Measurements from ENCODE around the gene ARMC9.

ARMC9 gene

DNA sequence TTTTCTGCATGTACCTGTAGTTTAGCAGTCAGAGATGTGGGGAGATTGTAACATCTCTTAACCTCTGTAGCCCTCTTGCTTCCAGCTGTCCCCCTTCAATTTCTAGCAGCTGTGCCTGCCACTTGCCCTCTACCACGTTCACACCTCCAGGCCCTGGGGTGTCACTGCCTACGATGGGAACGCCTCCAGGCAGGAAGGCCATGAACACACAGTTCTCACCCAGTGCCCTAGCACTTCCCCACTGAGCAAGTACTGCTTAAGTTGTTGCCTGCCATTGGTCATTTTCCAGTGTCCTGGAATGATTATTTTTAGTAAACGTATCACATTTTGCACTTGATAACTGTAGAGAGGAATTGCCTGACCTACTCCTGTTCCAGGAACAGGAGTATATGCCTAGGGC lies 120.0 kb downstream of the ARMC9 start:
- DNase-seq: no peak

GRCh38 chr2:231318954-231319353 lies 120.5 kb downstream of the ARMC9 start:
- no peak for DNase-seq

DNA sequence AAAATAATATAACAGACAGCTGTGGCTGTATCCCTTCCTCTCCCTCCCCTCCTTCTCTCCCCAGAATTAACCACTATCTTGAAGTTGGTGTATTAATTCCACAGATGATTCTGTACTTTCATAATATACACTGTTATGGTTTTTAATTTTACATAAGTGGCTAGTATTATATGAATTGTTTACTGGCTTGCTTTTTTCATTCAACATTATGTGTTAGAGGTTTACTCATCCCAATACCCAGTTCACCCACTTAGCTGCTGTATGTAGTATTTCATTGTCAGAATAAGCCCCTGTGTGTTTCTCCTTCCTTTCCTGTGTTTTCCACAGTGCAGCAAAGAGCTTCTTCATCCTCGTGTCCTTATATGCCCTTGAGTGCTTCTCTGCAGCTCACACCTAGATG lies 121.4 kb downstream of the ARMC9 start:
- no peak for DNase-seq

GRCh38 chr2:231321021-231321420 lies 122.6 kb downstream of the ARMC9 start:
- no peak for DNase-seq

DNA sequence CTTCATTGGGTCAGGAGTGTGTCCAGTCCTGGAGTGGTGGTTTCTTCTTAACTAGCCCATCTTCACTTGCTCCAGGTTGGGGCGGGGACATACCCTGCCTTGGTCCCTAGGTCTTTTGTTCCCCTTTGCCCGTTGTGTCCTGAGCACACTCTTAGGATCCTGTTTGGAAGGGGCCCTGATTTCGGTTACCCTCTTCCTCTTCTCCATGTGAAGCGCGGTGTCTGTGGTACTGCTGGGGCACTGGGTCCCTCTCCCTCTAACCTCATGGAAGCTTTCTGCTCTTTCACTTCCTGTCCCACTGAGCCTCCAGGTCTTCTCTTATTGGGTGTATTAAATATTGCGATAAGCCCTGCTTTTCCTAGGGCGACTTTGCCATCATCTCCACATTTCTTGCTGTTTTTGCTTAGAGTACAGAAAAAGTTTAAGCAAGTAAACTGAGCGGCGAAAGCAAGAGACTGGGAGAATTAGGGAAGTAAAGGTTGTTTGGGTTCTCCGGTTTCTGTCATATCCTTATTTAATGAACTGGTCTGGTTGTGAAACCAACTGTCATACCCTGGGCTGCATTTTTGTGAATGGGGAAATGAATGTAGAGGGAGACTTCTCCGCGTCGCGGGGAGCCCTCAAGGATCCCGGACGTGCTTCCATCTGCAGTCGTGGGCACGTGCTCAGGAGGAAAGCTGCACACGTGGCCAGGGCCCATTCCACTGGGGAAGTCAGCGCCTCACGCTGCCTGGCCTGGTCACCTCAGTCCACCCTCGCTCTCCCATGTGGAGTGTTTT lies 123.3 kb downstream of the ARMC9 start:
- DNase-seq: no peak

- DNase-seq: no peak
Measured at GRCh38 chr2:231323316-231323715, 124.9 kb downstream of the ARMC9 start.

- DNase-seq: no peak
Measured at GRCh38 chr2:231325826-231326225, 127.4 kb downstream of the ARMC9 start.

GRCh38 chr2:231326404-231326803 lies 128.0 kb downstream of the ARMC9 start:
- no peak for DNase-seq

GRCh38 chr2:231330311-231330710 lies 131.9 kb downstream of the ARMC9 start:
- no peak for DNase-seq

GRCh38 chr2:231331533-231331932 lies 133.1 kb downstream of the ARMC9 start:
- no peak for DNase-seq

- DNase-seq: no peak
Measured at GRCh38 chr2:231332388-231332787, 134.0 kb downstream of the ARMC9 start.

DNA sequence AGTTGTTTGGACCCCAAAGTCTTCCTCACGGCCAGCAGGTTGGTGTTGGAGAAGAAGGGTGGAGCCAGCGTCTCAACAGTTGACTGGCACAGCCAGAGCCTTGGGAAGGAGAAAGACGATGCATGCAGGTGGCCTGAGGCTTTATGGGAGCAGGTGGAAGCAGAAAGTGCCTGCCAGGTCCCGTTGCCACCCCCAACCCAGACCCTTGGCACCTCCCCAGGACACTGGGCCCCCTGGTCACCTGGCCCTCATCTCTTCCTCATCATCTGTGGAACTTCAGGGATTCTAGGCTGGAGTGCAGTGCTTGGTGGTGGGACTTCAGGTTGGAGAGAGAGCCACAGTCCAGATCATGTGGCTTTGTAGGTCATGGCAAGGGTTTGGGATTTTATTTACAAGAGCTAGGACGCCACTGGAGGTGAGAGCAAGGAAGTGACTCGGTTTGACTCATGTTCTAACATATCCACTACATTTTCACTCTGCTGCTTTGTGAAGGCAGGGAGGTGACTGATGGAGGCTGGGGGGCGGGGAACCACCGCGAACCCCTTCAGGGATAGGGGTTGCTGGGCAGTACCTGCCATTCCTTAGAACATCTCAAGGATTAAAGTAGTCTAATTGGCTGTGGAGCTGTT lies 134.6 kb downstream of the ARMC9 start:
- DNase-seq: no peak

DNA sequence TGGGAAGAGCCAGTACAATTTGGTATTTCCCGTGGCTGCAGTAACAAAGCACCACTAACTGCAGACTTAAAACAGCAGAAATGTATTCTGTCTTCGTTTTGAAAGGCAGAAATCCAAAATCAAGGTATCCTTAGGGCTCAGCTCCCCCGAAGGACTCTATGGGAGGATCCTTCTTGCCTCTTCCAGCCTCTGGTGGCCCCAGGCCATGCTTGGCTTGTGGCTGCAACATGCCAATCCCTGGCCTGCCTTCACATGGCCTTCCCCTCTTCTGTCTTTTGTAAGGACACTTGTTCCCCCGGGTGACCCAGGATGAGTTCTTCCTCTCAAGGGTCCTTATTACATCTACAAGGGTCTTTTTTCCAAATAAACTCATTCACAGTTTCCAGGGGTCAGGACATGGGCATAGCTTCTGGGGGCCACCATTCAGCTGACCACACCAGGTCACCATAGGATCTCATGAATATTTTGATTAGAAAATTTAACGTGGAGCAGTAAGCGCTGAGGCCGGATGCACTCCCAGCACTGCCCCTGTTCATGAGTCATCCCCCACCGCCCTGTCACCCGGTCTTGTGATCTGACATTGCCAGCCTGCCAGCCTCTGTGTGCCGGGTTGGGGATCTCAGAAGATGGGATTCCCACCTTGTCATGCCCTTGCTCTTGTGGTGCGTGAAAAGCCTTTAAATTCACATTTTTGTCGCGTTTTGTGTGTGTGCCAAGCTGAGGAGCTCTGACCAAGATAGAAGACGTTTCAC lies 135.9 kb downstream of the ARMC9 start:
- no peak for DNase-seq

DNA sequence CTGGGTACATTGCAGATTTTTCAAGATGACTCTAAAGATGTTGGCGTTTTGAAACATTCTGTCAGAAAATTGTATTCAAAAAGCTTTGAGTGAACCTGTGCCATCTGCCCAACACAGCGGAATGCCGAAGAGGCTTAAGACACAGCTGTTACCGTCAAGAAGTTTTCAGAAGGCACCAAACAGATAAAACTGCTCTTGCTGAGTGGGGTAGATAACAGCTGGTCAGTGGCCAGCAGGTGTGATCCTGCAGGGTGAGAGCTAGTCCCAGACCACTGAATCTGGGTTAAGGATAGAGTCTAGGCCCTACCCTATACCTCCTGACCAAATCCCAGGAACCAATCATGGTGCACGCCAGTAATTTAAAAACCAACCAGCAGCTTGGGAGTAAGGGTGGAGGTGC lies 136.6 kb downstream of the ARMC9 start:
- DNase-seq: no peak

DNA sequence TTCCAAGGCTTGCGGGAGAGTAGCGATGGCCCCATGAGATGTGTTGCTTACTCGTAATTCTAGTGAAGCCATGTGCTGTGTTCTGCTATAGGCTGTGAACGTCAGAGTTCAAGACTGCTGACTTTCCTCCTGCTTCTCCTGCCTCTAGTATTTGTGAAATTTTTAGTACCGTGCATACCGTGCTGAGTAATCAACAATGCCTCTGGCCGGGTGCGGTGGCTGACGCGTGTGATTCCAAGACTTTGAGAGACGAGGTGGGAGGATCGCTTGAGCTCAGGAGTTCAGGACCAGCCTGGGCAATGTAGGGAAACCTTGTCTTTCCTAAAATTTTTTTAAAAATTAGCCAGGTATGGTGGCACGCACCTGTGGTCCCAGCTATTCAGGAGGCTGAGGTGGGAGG lies 137.2 kb downstream of the ARMC9 start:
- DNase-seq: no peak

- DNase-seq: no peak
Measured at GRCh38 chr2:231336236-231336635, 137.8 kb downstream of the ARMC9 start.

DNA sequence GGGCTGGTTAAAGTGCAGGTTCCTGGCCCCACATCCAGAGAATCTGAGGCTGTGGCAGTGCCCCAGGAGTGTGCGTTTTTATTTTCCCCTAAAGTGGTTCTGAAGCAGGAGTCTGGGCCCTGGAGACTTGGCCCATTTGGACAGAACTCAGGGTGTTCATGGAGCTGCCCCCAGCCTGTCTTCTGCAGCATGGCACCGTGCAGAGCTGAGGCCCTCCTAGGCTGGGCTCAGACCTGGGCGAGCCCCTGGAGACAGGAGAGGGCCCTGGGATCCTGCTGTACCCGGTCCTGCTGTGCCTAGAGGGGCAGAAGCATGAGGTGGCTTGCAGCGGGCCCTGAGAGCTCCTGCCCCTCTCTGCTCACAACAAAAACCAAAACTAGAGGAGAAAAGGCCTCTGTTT lies 138.3 kb downstream of the ARMC9 start:
- DNase-seq: no peak

- no peak for DNase-seq
Measured at GRCh38 chr2:231337807-231338759, 139.7 kb downstream of the ARMC9 start.

- no peak for DNase-seq
Measured at GRCh38 chr2:231339316-231339715, 140.9 kb downstream of the ARMC9 start.

DNA sequence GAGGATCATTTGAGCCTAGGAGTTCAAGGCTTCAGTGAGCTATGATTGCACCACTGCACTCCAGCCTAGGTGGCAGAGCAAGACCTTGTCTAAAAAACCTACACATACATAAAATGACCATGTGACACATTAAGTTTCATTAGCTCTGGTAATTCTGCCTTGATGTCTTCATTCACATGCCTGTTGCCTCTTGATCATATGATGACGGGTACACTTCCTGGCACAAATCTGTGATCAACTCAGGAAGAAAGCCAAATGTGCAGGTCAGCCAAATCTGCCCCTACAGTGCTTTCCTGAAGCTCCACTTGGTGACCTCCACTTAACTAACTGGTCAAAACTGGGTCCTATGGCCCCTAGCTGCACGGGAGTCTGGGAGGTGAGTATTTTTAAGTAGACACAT lies 142.7 kb downstream of the ARMC9 start:
- DNase-seq: no peak

DNA sequence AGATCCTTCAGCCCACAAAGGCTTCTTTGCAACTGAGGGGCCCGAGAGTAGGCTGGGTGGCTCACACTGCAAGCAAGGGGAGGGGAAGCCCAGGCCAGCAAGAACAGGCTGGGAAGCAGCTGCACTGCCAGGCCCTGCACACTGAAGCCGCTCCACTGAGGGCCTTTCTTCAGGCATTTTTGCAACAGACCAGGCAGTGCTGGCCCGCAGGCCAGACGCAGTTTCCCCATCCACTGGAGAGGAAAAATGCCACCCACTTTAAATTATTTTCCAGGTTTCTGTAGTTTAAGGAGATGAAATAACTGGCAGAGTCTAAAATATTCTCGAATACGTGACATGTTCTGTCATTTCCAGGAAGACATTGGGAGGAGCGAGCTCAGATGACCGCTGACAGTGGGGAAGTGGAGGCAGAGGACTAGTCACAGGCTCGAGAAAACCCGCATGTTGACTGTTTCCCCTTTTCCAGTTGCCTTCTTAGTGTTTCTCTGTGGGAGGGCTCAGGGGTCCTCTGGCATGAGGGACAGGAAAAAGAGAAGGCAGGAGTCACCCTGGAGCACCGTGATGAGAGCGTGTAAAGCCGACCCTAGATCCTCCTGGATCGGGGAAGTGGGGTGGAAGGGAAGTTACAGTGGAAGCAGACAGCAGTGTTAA lies 143.8 kb downstream of the ARMC9 start:
- no peak for DNase-seq

DNA sequence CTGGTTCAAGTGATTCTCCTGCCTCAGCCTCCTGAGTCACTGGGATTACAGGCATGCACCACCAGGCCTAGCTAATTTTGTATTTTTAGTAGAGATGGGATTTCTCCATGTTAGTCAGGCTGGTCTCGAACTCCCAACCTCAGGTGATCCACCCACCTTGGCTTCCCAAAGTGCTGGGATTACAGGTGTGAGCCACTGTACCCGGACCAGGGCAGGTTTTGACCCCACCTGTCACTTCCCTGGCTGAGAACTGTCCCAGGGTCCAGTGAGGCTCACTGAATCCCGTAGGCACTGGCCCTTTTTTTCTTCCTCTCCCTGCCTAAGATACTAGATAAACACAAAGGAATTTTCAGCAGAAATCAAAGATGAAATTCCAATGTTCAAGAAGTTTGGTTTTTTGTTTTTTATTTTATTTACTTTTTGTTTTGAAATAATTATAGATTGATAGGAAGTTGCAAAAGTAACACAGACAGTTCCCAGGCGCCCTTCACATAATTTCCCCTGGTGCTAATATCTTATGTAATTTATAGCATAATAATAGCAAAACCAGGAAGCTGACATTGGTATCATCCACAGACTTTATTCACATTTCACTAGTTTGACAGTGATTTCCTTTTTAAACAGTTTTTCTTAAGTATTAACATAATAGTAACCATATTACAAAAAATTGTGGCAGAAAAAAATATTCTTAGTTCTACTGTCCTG lies 144.7 kb downstream of the ARMC9 start:
- DNase-seq: no peak
